K562 (cell line): ENCODE results near the gene SCYL1. TPM values are rescaled to one million over a fixed set of nuclear protein-coding genes. Genes with fewer than 3 reads are reported as not detected.

Source experiments
- ATF1 ChIP-seq, 2 experiments: fragments of 450-650 bp in 1 of 2; IDR thresholded peaks; 2 replicates each; pipeline ENCODE4 v1.6.1; 2016; ENCODE audit warnings: missing compliant biosample characterization in 1 of 2, missing genetic modification characterization in 1 of 2
- BCOR ChIP-seq: fragments of 450-650 bp; IDR thresholded peaks from 2 replicates; pipeline ENCODE4 v1.6.1; 2016
- C11orf30 ChIP-seq: fragments of 450-650 bp; IDR thresholded peaks from 2 replicates; pipeline ENCODE4 v1.6.1; 2016; ENCODE audit warnings: low read depth, mild to moderate bottlenecking
- ELF1 ChIP-seq: fragments of 200-800 bp; sonication (Bioruptor generic); IDR thresholded peaks from 2 replicates; pipeline ENCODE4 v1.6.1; 2016; ENCODE audit warnings: missing genetic modification characterization, missing compliant biosample characterization
- GABPB1 ChIP-seq: sonication (generic); formaldehyde crosslinking; IDR thresholded peaks from 2 replicates; pipeline ENCODE4 v1.8.0; 2022; ENCODE audit warnings: mild to moderate bottlenecking, missing genetic modification reagents
- HDAC1 ChIP-seq, 2 experiments: fragments of 450-650 bp; IDR thresholded peaks; 2 replicates each; pipeline ENCODE4 v1.6.1; 2016 to 2017; ENCODE audit warnings: inconsistent platforms in 1 of 2, mild to moderate bottlenecking in 1 of 2, moderate library complexity in 1 of 2
- HDGF ChIP-seq: fragments of 450-650 bp; IDR thresholded peaks from 2 replicates; pipeline ENCODE4 v1.6.1; 2016
- MBD2 ChIP-seq: sonication (generic); IDR thresholded peaks from 2 replicates; pipeline ENCODE4 v1.6.1; 2016; ENCODE audit warnings: low read depth, borderline replicate concordance
- MYNN ChIP-seq, 2 experiments: sonication (generic); formaldehyde crosslinking in 1 of 2; IDR thresholded peaks; 2 replicates each; pipeline versions ENCODE4 v1.5.0 to v1.6.1; 2016 to 2020; ENCODE audit warnings: antibody characterized with exemption in 1 of 2, missing genetic modification reagents in 1 of 2
- NFE2 ChIP-seq: IDR thresholded peaks from 2 replicates; pipeline ENCODE4 v1.6.1; 2014; ENCODE audit warnings: antibody characterized with exemption, low read depth
- NR1H2 ChIP-seq: sonication (generic); formaldehyde crosslinking; IDR thresholded peaks from 2 replicates; pipeline ENCODE4 v1.4.0; 2020; ENCODE audit warnings: mild to moderate bottlenecking, missing genetic modification reagents
- PCBP2 ChIP-seq: fragments of 200-400 bp; formaldehyde crosslinking; IDR thresholded peaks from 2 replicates; pipeline ENCODE4 v1.6.1; 2018; ENCODE audit warnings: low read length, low read depth, mild to moderate bottlenecking, moderate library complexity; ENCODE audit not compliant: poor library complexity, severe bottlenecking
- RBM14 ChIP-seq: fragments of 200-400 bp; formaldehyde crosslinking; IDR thresholded peaks from 2 replicates; pipeline ENCODE4 v1.6.1; 2018; ENCODE audit warnings: low read depth, mild to moderate bottlenecking, low read length, moderate library complexity, borderline replicate concordance; ENCODE audit not compliant: insufficient read depth
- RBM39 ChIP-seq: fragments of 200-400 bp; formaldehyde crosslinking; optimal IDR thresholded peaks from 2 replicates; pipeline ENCODE3; 2018; ENCODE audit warnings: low read depth, low read length
- SUPT5H ChIP-seq: fragments of 450-650 bp; IDR thresholded peaks from 2 replicates; pipeline ENCODE4 v1.6.1; 2016
- YBX1 ChIP-seq: fragments of 450-650 bp; IDR thresholded peaks from 2 replicates; pipeline ENCODE4 v1.7.1; 2016; ENCODE audit warnings: mild to moderate bottlenecking
- ZNF584 ChIP-seq: fragments of 200-800 bp; sonication (Bioruptor generic); IDR thresholded peaks from 2 replicates; pipeline ENCODE4 v1.6.1; 2016; ENCODE audit warnings: low read depth, mild to moderate bottlenecking, missing genetic modification characterization, missing compliant biosample characterization
- ZZZ3 ChIP-seq: fragments of 450-650 bp; IDR thresholded peaks from 2 replicates; pipeline ENCODE4 v1.6.1; 2016; ENCODE audit warnings: antibody characterized with exemption, mild to moderate bottlenecking, moderate library complexity
- polyA plus RNA-seq, 8 experiments: library from polyadenylated mRNA; depleted of rRNA in 4 of 8; stranded (reverse) in 5 of 8; unstranded in 3 of 8; fragments of >200 nt; fragmentation: Nextera tagmentation in 2 of 8; fragmentation: Illumina TruSeq in 1 of 8; extraction: Ambion mirVana in 2 of 8; extraction: Trizol in 1 of 8; gene quantifications; 2 replicates each; pipeline versions ENCODE4 v1.2.1 to v1.2.3, GENCODE V29; 2011 to 2014; ENCODE audit warnings: inconsistent platforms in 1 of 8, missing spikeins in 1 of 8
- total RNA-seq, 7 experiments: library from RNA; depleted of rRNA in 6 of 7; stranded (reverse); fragments of >200 nt in 6 of 7; fragmentation: Illumina TruSeq in 2 of 7; extraction: Trizol in 2 of 7; gene quantifications; 2 replicates each; pipeline versions ENCODE4 v1.2.1 to v1.2.3, GENCODE V29; 2011 to 2021; ENCODE audit warnings: low replicate concordance in 1 of 7
- TF ChIP-seq, protein P1 (sequence below), 2 experiments: fragments of 450-650 bp in 1 of 2; sonication (generic) in 1 of 2; formaldehyde crosslinking; conservative IDR thresholded peaks; 2 replicates each; pipeline versions ENCODE4 v1.4.0 to v1.8.1; 2020 to 2022; ENCODE audit warnings: mild to moderate bottlenecking in 1 of 2, missing genetic modification reagents in 1 of 2
- TF ChIP-seq, protein P2 (sequence below): fragments of 250-450 bp; sonication (Bioruptor Pico); IDR thresholded peaks from 2 replicates; pipeline ENCODE4 v1.8.0; 2022; ENCODE audit warnings: inconsistent platforms
- TF ChIP-seq, protein P3 (sequence below): fragments of 250-450 bp; sonication (Bioruptor Pico); IDR thresholded peaks from 2 replicates; pipeline ENCODE4 v1.5.1; 2021; ENCODE audit warnings: mild to moderate bottlenecking
- TF ChIP-seq, protein P4 (sequence below): fragments of 250-450 bp; sonication (Bioruptor Pico); IDR thresholded peaks from 2 replicates; pipeline ENCODE4 v1.4.0; 2020; ENCODE audit warnings: mild to moderate bottlenecking, moderate library complexity, borderline replicate concordance

Gene SCYL1
- total and polyA plus RNA-seq, 9 of the 15 experiments (the other 6 are each of a cell fraction or from before 2014, with no cell fraction given) = 1.9 to 145 (median 57.6) TPM

DNA sequence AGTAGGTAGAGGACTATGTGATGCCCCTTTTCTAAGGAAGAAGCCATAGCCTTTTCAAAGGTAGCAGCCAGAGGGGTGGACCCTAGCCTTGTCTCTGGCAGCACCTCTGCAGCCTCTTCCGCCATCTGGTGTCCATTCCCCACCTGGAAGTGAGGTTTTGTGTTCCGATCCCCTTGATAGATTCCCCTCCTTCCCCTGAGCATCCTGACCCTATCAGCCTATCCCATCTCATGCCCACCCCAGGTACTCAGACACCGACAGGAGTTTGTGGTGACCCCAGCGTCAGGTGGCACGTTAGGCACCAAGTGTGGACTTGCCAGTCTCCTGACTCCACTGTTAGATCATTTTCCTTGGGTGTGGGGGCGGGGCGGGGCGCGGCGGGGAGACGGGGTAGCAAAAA, 47.1 kb downstream of the SCYL1 start (continued):
- TF ChIP-seq NR1H2 = no peak
- TF ChIP-seq ZNF584 (CRISPR knock-in tag) = no peak
- TF ChIP-seq RBM39 = no peak
- TF ChIP-seq RBM14 = no peak
- no peak for TF ChIP-seq ATF1 (CRISPR knock-in tag; IDR thresholded peaks at IDR 0.05)
- TF ChIP-seq ATF1 (tag; IDR thresholded peaks at IDR 0.05) = peak; percentile 13; the same call in 1 of the 2 replicates
- TF ChIP-seq MYNN (IDR thresholded peaks at IDR 0.05) = no peak
- TF ChIP-seq MYNN (CRISPR knock-in tag; IDR thresholded peaks at IDR 0.05) = no peak
- TF ChIP-seq, protein P1, sequence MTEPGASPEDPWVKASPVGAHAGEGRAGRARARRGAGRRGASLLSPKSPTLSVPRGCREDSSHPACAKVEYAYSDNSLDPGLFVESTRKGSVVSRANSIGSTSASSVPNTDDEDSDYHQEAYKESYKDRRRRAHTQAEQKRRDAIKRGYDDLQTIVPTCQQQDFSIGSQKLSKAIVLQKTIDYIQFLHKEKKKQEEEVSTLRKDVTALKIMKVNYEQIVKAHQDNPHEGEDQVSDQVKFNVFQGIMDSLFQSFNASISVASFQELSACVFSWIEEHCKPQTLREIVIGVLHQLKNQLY (CRISPR knock-in tag; conservative IDR thresholded peaks at IDR 0.05) = no peak
- TF ChIP-seq, protein P2, sequence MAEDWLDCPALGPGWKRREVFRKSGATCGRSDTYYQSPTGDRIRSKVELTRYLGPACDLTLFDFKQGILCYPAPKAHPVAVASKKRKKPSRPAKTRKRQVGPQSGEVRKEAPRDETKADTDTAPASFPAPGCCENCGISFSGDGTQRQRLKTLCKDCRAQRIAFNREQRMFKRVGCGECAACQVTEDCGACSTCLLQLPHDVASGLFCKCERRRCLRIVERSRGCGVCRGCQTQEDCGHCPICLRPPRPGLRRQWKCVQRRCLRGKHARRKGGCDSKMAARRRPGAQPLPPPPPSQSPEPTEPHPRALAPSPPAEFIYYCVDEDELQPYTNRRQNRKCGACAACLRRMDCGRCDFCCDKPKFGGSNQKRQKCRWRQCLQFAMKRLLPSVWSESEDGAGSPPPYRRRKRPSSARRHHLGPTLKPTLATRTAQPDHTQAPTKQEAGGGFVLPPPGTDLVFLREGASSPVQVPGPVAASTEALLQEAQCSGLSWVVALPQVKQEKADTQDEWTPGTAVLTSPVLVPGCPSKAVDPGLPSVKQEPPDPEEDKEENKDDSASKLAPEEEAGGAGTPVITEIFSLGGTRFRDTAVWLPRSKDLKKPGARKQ (CRISPR knock-in tag) = no peak
- peak; percentile 21; the same call in 1 of the 2 replicates for TF ChIP-seq C11orf30
- TF ChIP-seq HDAC1 (IDR thresholded peaks at IDR 0.05) = 0 out of 4 replicates have a peak, but pooled peaks of 1 of the 2 experiments have one; percentile 50
- TF ChIP-seq, protein P3, sequence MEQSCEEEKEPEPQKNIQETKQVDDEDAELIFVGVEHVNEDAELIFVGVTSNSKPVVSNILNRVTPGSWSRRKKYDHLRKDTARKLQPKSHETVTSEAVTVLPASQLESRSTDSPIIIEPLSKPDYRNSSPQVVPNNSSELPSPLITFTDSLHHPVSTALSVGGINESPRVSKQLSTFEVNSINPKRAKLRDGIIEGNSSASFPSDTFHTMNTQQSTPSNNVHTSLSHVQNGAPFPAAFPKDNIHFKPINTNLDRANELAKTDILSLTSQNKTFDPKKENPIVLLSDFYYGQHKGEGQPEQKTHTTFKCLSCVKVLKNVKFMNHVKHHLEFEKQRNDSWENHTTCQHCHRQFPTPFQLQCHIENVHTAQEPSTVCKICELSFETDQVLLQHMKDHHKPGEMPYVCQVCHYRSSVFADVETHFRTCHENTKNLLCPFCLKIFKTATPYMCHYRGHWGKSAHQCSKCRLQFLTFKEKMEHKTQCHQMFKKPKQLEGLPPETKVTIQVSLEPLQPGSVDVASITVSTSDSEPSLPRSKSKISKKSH = no peak
- TF ChIP-seq ZZZ3 = no peak
- TF ChIP-seq BCOR = peak; percentile 25; the same call in 1 of the 2 replicates
- no peak for TF ChIP-seq MBD2
- no peak for TF ChIP-seq NFE2
- TF ChIP-seq SUPT5H = 0 out of 2 replicates have a peak, but pooled peaks have one; percentile 22
- 0 out of 2 replicates have a peak, but pooled peaks have one; percentile 31 for TF ChIP-seq HDGF
- TF ChIP-seq, protein P4, sequence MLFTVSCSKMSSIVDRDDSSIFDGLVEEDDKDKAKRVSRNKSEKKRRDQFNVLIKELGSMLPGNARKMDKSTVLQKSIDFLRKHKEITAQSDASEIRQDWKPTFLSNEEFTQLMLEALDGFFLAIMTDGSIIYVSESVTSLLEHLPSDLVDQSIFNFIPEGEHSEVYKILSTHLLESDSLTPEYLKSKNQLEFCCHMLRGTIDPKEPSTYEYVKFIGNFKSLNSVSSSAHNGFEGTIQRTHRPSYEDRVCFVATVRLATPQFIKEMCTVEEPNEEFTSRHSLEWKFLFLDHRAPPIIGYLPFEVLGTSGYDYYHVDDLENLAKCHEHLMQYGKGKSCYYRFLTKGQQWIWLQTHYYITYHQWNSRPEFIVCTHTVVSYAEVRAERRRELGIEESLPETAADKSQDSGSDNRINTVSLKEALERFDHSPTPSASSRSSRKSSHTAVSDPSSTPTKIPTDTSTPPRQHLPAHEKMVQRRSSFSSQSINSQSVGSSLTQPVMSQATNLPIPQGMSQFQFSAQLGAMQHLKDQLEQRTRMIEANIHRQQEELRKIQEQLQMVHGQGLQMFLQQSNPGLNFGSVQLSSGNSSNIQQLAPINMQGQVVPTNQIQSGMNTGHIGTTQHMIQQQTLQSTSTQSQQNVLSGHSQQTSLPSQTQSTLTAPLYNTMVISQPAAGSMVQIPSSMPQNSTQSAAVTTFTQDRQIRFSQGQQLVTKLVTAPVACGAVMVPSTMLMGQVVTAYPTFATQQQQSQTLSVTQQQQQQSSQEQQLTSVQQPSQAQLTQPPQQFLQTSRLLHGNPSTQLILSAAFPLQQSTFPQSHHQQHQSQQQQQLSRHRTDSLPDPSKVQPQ = no peak
- no peak for TF ChIP-seq YBX1
- TF ChIP-seq ELF1 = 0 out of 2 replicates have a peak, but pooled peaks have one; percentile 26
- TF ChIP-seq PCBP2 = no peak
- peak; percentile 22; the same call in 1 of the 2 replicates for TF ChIP-seq GABPB1 (CRISPR knock-in tag)
